ENCODE results near the gene PLA2G4E. TPM values are rescaled to one million over a fixed set of nuclear protein-coding genes. Genes with fewer than 3 reads are reported as not detected.
A peak's percentile ranks its signal among the peaks of the same experiment; 100 is the strongest.

Gene PLA2G4E
- total and polyA plus RNA-seq, 9 of the 15 experiments (the other 6 are each of a cell fraction or from before 2014, with no cell fraction given): 0.03 TPM; not detected in 8

- peaks cover 13 to 34% of the 10 kb centered on the region in 2 experiments for H3K4me1 ChIP-seq (replicated peaks in 1 of 2; ENCODE audit: control insufficient read depth in 2 of 2, insufficient read depth in 2 of 2, low read length in 2 of 2)
- CTCF ChIA-PET (ENCODE audit: low intra/inter-chr PET ratio): no interaction called here
- no peak for FAIRE-seq
- no peaks in the 10 kb centered on the region for H3K36me3 ChIP-seq (ENCODE audit: control insufficient read depth, insufficient read depth, low read length)
- H3K9me3 ChIP-seq (replicated peaks; ENCODE audit: control insufficient read depth, insufficient read depth, low read depth, low read length): no peaks in the 10 kb centered on the region
- H3K4me3 ChIP-seq: no peak overlapping the region
- H3K9ac ChIP-seq (ENCODE audit: insufficient read depth in 1 of 2, low read depth in 2 of 2, low read length in 2 of 2): no peak overlapping the region
- H3K27me3 ChIP-seq (ENCODE audit: control insufficient read depth in 2 of 2, insufficient read depth in 2 of 2, low read length in 2 of 2): peaks cover 6 to 9% of the 10 kb centered on the region in 2 experiments; a peak in 4 of 5 replicates
- POLR2A ChIA-PET: interaction anchor here (0.6 to 1.3 kb wide), 4 partner anchors 8 to 541 kb away, joined by 3 to 7 read pairs (median 4); partner anchors contain the start of gene ZNF106
- H3K27ac ChIP-seq (ENCODE audit: extremely low read depth, low read depth, low read length): no peak overlapping the region
- intact Hi-C loops (cut with micrococcal nuclease) (loop anchor here (10.0 kb wide), 1 partner anchor 495 kb away; no protein-coding TSS in a partner anchor), in situ Hi-C loops (cut with MboI) (no loop called here)
- H3K9me1 ChIP-seq (ENCODE audit: control insufficient read depth, insufficient read depth, low read length): peaks cover 4% of the 10 kb centered on the region
- BruUV-seq (replicated peaks): no TSS peak
- DNase-seq (ENCODE audit: extremely low read depth in 1 of 4, low spot score in 3 of 4): peak in 2 of 4 experiments; percentile 49 to 60
- peak overlapping the region; percentile 75; the same call in 1 of the 2 replicates for H2AFZ ChIP-seq (ENCODE audit: low read depth, low read length)
- peak; percentile 32; the same call in 1 of the 3 replicates for ATAC-seq
- H3K79me2 ChIP-seq (ENCODE audit: control insufficient read depth, insufficient read depth, low read length): no peaks in the 10 kb centered on the region
- WGBS (ENCODE audit: insufficient coverage, low coverage, missing lambda C conversion rate): 47% methylated on average over 5 of the region's 5 CpGs
- H3K4me2 ChIP-seq (ENCODE audit: insufficient read depth, low read length): peak overlapping the region; percentile 33; the same call in 1 of the 2 replicates
- no peaks in the 10 kb centered on the region for H4K20me1 ChIP-seq (replicated peaks; ENCODE audit: control insufficient read depth, insufficient read depth, low read length)
- peak; percentile 76 to 85; a peak in 3 of 4 replicates for TF ChIP-seq TEAD1 (CRISPR knock-in tag; IDR thresholded peaks at IDR 0.05)
- TF ChIP-seq TEAD4 (IDR thresholded peaks at IDR 0.05; ENCODE audit: low read length): peak; percentile 88
- no peak for TF ChIP-seq TEAD4 (CRISPR knock-in tag; IDR thresholded peaks at IDR 0.05; ENCODE audit: borderline replicate concordance)
- no peak for TF ChIP-seq ZNF12 (CRISPR knock-in tag; IDR thresholded peaks at IDR 0.05)
- no peak for TF ChIP-seq CREBBP (IDR thresholded peaks at IDR 0.05; ENCODE audit: low read depth, low read length)
- TF ChIP-seq PYGO2 (tag; IDR thresholded peaks at IDR 0.05): no peak
- no peak for TF ChIP-seq MAFG (tag; conservative IDR thresholded peaks at IDR 0.05)
- TF ChIP-seq HLTF (IDR thresholded peaks at IDR 0.05): 0 out of 2 replicates have a peak, but pooled peaks have one; percentile 22
- 0 out of 2 replicates have a peak, but pooled peaks have one; percentile 30 for TF ChIP-seq MTA3 (IDR thresholded peaks at IDR 0.05; ENCODE audit: borderline replicate concordance)
- no peak for TF ChIP-seq SMAD3 (CRISPR knock-in tag; conservative IDR thresholded peaks at IDR 0.05)
- TF ChIP-seq TCF3 (CRISPR knock-in tag; IDR thresholded peaks at IDR 0.05): peak; percentile 73
- peak; percentile 73 for TF ChIP-seq ARID1B (IDR thresholded peaks at IDR 0.05)
- TF ChIP-seq MEIS2 (IDR thresholded peaks at IDR 0.05; ENCODE audit: partially characterized antibody): peak; percentile 11
- TF ChIP-seq KDM1A (IDR thresholded peaks at IDR 0.05): peak in 1 of 2 experiments; percentile 59; a peak in 1 of 4 replicates
- peak in 1 of 2 experiments; percentile 90; a peak in 2 of 4 replicates for TF ChIP-seq RCOR1 (IDR thresholded peaks at IDR 0.05; ENCODE audit: borderline replicate concordance in 1 of 2, low read depth in 2 of 2, low read length in 2 of 2)
- TF ChIP-seq CBFA2T3 (IDR thresholded peaks at IDR 0.05): peak; percentile 80
- TF ChIP-seq GATA2 (CRISPR knock-in tag; IDR thresholded peaks at IDR 0.05): peak; percentile 40; the same call in 1 of the 2 replicates
- peak; percentile 71; the same call in 1 of the 2 replicates for TF ChIP-seq HDAC2 (IDR thresholded peaks at IDR 0.05)
- no peak for TF ChIP-seq HDGF (IDR thresholded peaks at IDR 0.05)
- no peak for TF ChIP-seq KAT7 (CRISPR knock-in tag; IDR thresholded peaks at IDR 0.05; ENCODE audit: borderline replicate concordance)
- peak; percentile 5; the same call in 1 of the 2 replicates for TF ChIP-seq EP300 (IDR thresholded peaks at IDR 0.05; ENCODE audit: low read length)
- TF ChIP-seq SMARCA4 (IDR thresholded peaks at IDR 0.05): peak; percentile 54; the same call in 1 of the 2 replicates
- TF ChIP-seq EWSR1 (IDR thresholded peaks at IDR 0.05; ENCODE audit: borderline replicate concordance, low read depth, partially characterized antibody): no peak
- TF ChIP-seq CTBP1 (IDR thresholded peaks at IDR 0.05; ENCODE audit: borderline replicate concordance): peak; percentile 82
- TF ChIP-seq SMARCA5 (IDR thresholded peaks at IDR 0.05): peak; percentile 85; the same call in 1 of the 2 replicates
- TF ChIP-seq MTA2 (IDR thresholded peaks at IDR 0.05; ENCODE audit: low read depth): peak; percentile 47; the same call in 1 of the 2 replicates
- no peak for TF ChIP-seq CEBPB (tag; IDR thresholded peaks at IDR 0.05)
These were observed 41.2 kb downstream of the PLA2G4E start for GRCh38 chr15:41979493-41980266.
